HCT116 (cell line): ENCODE data around the gene HSPB8. TPM values are rescaled to one million over a fixed set of nuclear protein-coding genes. Genes with fewer than 3 reads are reported as not detected.

ENCODE experiments used
- ATAC-seq: fragments of 200-7000 bp; cut with Tn5 transposase; 2 replicates; pipeline ENCODE4 v1.9.1; 2020; ENCODE audit warnings: mild to moderate bottlenecking, moderate library complexity
- BruUV-seq: library from RNA; stranded (reverse); fragments of 400-500 nt; replicated peaks from 2 replicates; lab custom pipeline; 2021; lab: Mats Ljungman, UMichigan
- CTCF ChIA-PET: fragments of 300-600 bp; sonication (Branson Sonifier 250); formaldehyde crosslinking; loops from one replicate; lab custom pipeline; 2021; ENCODE audit warnings: antibody characterized with exemption; lab: Charles Lee
- POLR2A ChIA-PET: fragments of 300-600, 350-600 bp; sonication (Branson Sonifier 250); formaldehyde crosslinking; loops from one replicate; lab custom pipeline; 2021; ENCODE audit warnings: antibody characterized with exemption; lab: Charles Lee
- RAD21 ChIA-PET, 2 experiments: fragments of 300-600 bp; sonication (Branson Sonifier 250); formaldehyde crosslinking; loops; one replicate each; lab custom pipeline; 2023; ENCODE audit warnings: low total read pairs in 2 of 2; ENCODE audit not compliant: uncharacterized antibody in 2 of 2, unreplicated experiment in 2 of 2, low non-redundant PET in 1 of 2; lab: Charles Lee
- DNase-seq: peaks from one replicate; pipeline ENCODE4 v3.0.0-alpha.2; 2010; ENCODE audit warnings: low read depth, low spot score
- H2AFZ ChIP-seq: fragments of 200-600 bp; shearing (Covaris generic), sonication (generic); 2 replicates; pipeline ENCODE4 v1.6.1; 2017; ENCODE audit warnings: low read depth, mixed run types, mixed read lengths, antibody characterized with exemption, low read length; ENCODE audit not compliant: poor library complexity, severe bottlenecking
- H3K27ac ChIP-seq: 2 replicates; pipeline ENCODE4 v1.5.1; 2012; ENCODE audit warnings: low read depth, low read length
- H3K27me3 ChIP-seq: fragments of 200-600 bp; sonication (generic); 2 replicates; pipeline ENCODE4 v1.6.1; 2016; ENCODE audit warnings: mixed run types, low read length, mixed read lengths; ENCODE audit not compliant: insufficient read depth
- H3K36me3 ChIP-seq, 2 experiments: fragments of 200-500 bp in 1 of 2; fragments of 200-600 bp in 1 of 2; sonication (Bioruptor generic) in 1 of 2; sonication (generic) in 1 of 2; 2 replicates each; pipeline versions ENCODE4 v1.5.1 to v1.6.1; 2014 to 2016; ENCODE audit warnings: low read length in 2 of 2, inconsistent platforms in 1 of 2, mixed read lengths in 1 of 2, mixed run types in 1 of 2; ENCODE audit not compliant: insufficient read depth in 2 of 2, control insufficient read depth in 1 of 2
- H3K4me1 ChIP-seq, 2 experiments: fragments of 200-600 bp in 1 of 2; sonication (generic) in 1 of 2; 2 replicates each; pipeline versions ENCODE4 v1.5.1 to v1.6.1; 2012 to 2017; ENCODE audit warnings: low read length in 2 of 2, inconsistent platforms in 1 of 2, mild to moderate bottlenecking in 1 of 2, mixed read lengths in 1 of 2, mixed run types in 1 of 2, moderate library complexity in 1 of 2; ENCODE audit not compliant: insufficient read depth in 2 of 2, control insufficient read depth in 1 of 2
- H3K4me2 ChIP-seq: fragments of 200-600 bp; sonication (generic); 2 replicates; pipeline ENCODE4 v1.6.1; 2017; ENCODE audit warnings: mixed run types, low read length, mixed read lengths
- H3K4me3 ChIP-seq, 2 experiments: fragments of 200-600 bp in 1 of 2; sonication (generic) in 1 of 2; replicated peaks in 1 of 2; 2 replicates each; pipeline ENCODE4 v1.5.1; 2011 to 2016; ENCODE audit warnings: low read length in 2 of 2, control low read depth in 1 of 2, low read depth in 1 of 2, mild to moderate bottlenecking in 1 of 2, mixed read lengths in 1 of 2, mixed run types in 1 of 2
- H3K79me2 ChIP-seq: fragments of 200-600 bp; sonication (generic); 2 replicates; pipeline ENCODE4 v1.6.1; 2017; ENCODE audit warnings: mild to moderate bottlenecking, mixed run types, low read length, moderate library complexity, mixed read lengths; ENCODE audit not compliant: insufficient read depth
- H3K9ac ChIP-seq: fragments of 200-600 bp; sonication (generic); 2 replicates; pipeline ENCODE4 v1.6.1; 2016; ENCODE audit warnings: low read length, mixed read lengths
- H3K9me2 ChIP-seq: fragments of 200-600 bp; sonication (generic), shearing (Covaris generic); 2 replicates; pipeline ENCODE4 v1.6.1; 2017; ENCODE audit warnings: mixed run types, mild to moderate bottlenecking, moderate library complexity; ENCODE audit not compliant: insufficient read depth
- H3K9me3 ChIP-seq, 2 experiments: fragments of 200-500 bp in 1 of 2; fragments of 200-600 bp in 1 of 2; sonication (Bioruptor generic) in 1 of 2; sonication (generic) in 1 of 2; 2 replicates each; pipeline ENCODE4 v1.6.1; 2014 to 2017; ENCODE audit warnings: low read length in 2 of 2, mixed read lengths in 2 of 2, inconsistent platforms in 1 of 2, low read depth in 1 of 2, mild to moderate bottlenecking in 1 of 2, mixed run types in 1 of 2, moderate library complexity in 1 of 2; ENCODE audit not compliant: control insufficient read depth in 1 of 2, insufficient read depth in 1 of 2
- H4K20me1 ChIP-seq: fragments of 200-600 bp; sonication (generic), shearing (Covaris generic); 2 replicates; pipeline ENCODE4 v1.6.1; 2017; ENCODE audit warnings: mixed run types, mild to moderate bottlenecking, moderate library complexity; ENCODE audit not compliant: insufficient read depth
- CEBPB ChIP-seq: IDR thresholded peaks from 2 replicates; pipeline ENCODE4 v1.6.1; 2012; ENCODE audit warnings: low read depth
- ELF1 ChIP-seq: IDR thresholded peaks from 2 replicates; pipeline ENCODE4 v1.6.1; 2012; ENCODE audit warnings: low read depth, borderline replicate concordance
- EZH2phosphoT487 ChIP-seq: fragments of 200-600 bp; IDR thresholded peaks from 2 replicates; pipeline ENCODE4 v1.6.1; 2018; ENCODE audit warnings: antibody characterized with exemption, borderline replicate concordance
- FOSL1 ChIP-seq: IDR thresholded peaks from 2 replicates; pipeline ENCODE4 v1.6.1; 2012; ENCODE audit warnings: low read depth
- POLR2AphosphoS5 ChIP-seq: IDR thresholded peaks from 2 replicates; pipeline ENCODE4 v1.6.1; 2011; ENCODE audit warnings: mild to moderate bottlenecking, low read depth, low read length, moderate library complexity
- RAD21 ChIP-seq: IDR thresholded peaks from 2 replicates; pipeline ENCODE4 v1.6.1; 2012; ENCODE audit warnings: low read depth, mild to moderate bottlenecking
- TCF7L2 ChIP-seq: IDR thresholded peaks from 2 replicates; pipeline ENCODE4 v1.7.0; 2011; ENCODE audit warnings: borderline replicate concordance, inconsistent platforms; ENCODE audit not compliant: insufficient read depth, insufficient read length; ENCODE audit errors: extremely low read depth
- ZNF274 ChIP-seq: fragments of 200-500 bp; sonication (Bioruptor generic); IDR thresholded peaks from 2 replicates; pipeline ENCODE4 v1.6.1; 2014; ENCODE audit warnings: mild to moderate bottlenecking, low read depth, low read length, inconsistent platforms
- intact Hi-C: fragments of 100-400 bp; cut with micrococcal nuclease; formaldehyde crosslinking; loops from 2 replicates; pipeline ENCODE4 v1.10.0; 2022
- total RNA-seq: library from RNA; stranded (reverse); gene quantifications from one replicate; pipeline ENCODE4 v1.2.1, GENCODE V29; 2021; ENCODE audit not compliant: unreplicated experiment
- TF ChIP-seq, protein P1 (sequence below): IDR thresholded peaks from 2 replicates; pipeline ENCODE4 v1.6.1; 2012; ENCODE audit warnings: low read depth
- TF ChIP-seq, protein P2 (sequence below): IDR thresholded peaks from 2 replicates; pipeline ENCODE4 v1.6.1; 2011; ENCODE audit warnings: mild to moderate bottlenecking, low read length, moderate library complexity; ENCODE audit not compliant: insufficient replicate concordance; ENCODE audit errors: extremely low read depth

Gene HSPB8
- total RNA-seq, 1 experiment from 2014 or later: 3.5 TPM

DNA sequence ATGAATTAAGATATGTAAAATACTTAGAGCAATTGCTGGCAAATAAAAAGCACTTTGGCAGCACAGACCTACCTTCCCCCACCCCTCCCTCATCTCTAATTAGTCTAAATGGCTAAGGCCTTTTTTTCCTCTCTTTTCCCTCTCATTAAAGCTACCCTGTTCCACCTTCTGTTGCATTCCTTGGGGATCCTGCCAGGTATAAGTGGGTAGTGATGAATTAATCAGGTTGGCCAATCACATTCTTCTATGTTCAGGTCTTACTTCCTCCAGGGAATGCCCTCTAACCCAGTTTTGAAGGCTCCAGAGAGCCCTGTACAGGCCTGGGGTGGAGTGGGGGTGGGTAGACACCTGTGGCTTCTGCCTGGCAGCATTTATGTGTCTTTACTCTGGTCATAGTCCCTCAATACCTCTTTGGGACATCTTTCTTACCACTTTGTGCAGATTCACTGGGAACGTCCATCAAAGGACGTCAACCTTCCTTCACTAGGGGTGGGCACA lies 28.4 kb downstream of the HSPB8 start (continued):
- TF ChIP-seq ELF1 (no peak), TCF7L2 (no peak), RAD21 (no peak), FOSL1 (no peak), POLR2AphosphoS5 (no peak)

DNA sequence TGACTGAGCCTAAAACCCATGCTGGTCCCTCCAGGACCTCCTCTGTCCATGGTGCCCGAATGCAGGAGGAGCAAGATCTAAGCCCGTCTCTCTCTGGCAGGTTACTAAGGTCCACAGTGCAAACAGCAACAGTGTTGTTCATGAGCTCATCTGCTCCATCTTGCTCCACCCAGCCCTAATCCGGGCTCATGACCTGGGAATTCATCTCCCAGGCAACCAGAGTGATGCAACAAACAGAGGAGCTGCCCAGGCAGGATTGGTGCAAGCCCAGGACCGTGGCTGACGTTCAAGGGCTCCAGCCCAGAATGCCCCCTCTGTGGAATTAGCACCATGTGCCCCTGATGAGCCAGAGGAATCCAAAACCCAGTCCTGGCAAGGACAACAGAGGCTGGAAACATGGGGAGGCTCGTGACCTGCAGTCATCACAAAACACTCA lies 29.9 kb downstream of the HSPB8 start:
- Histone ChIP-seq H3K27ac (no peak overlapping the region), H2AFZ (no peak overlapping the region), H3K9me2 (no peaks in the 10 kb centered on the region), H3K9me3 (no peaks in the 10 kb centered on the region), H4K20me1 (no peaks in the 10 kb centered on the region), H3K9ac (no peak overlapping the region), H3K79me2 (no peaks in the 10 kb centered on the region), H3K4me3 (no peak overlapping the region), H3K27me3 (0 out of 2 replicates have a peak, but pooled peaks cover 3% of the 10 kb centered on the region), H3K36me3 (no peaks in the 10 kb centered on the region), H3K4me1 (no peaks in the 10 kb centered on the region), H3K4me2 (no peak overlapping the region)
- ChIA-PET CTCF (no interaction called here), RAD21 (no interaction called here), POLR2A (no interaction called here)
- ATAC-seq (peak; percentile 38; the same call in 1 of the 2 replicates), DNase-seq (no peak)
- no TSS peak for BruUV-seq
- TF ChIP-seq CEBPB: no peak
- TF ChIP-seq ZNF274: no peak
- TF ChIP-seq, protein P1, sequence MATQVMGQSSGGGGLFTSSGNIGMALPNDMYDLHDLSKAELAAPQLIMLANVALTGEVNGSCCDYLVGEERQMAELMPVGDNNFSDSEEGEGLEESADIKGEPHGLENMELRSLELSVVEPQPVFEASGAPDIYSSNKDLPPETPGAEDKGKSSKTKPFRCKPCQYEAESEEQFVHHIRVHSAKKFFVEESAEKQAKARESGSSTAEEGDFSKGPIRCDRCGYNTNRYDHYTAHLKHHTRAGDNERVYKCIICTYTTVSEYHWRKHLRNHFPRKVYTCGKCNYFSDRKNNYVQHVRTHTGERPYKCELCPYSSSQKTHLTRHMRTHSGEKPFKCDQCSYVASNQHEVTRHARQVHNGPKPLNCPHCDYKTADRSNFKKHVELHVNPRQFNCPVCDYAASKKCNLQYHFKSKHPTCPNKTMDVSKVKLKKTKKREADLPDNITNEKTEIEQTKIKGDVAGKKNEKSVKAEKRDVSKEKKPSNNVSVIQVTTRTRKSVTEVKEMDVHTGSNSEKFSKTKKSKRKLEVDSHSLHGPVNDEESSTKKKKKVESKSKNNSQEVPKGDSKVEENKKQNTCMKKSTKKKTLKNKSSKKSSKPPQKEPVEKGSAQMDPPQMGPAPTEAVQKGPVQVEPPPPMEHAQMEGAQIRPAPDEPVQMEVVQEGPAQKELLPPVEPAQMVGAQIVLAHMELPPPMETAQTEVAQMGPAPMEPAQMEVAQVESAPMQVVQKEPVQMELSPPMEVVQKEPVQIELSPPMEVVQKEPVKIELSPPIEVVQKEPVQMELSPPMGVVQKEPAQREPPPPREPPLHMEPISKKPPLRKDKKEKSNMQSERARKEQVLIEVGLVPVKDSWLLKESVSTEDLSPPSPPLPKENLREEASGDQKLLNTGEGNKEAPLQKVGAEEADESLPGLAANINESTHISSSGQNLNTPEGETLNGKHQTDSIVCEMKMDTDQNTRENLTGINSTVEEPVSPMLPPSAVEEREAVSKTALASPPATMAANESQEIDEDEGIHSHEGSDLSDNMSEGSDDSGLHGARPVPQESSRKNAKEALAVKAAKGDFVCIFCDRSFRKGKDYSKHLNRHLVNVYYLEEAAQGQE: peak; percentile 44
- no peak for TF ChIP-seq EZH2phosphoT487
- TF ChIP-seq, protein P2, sequence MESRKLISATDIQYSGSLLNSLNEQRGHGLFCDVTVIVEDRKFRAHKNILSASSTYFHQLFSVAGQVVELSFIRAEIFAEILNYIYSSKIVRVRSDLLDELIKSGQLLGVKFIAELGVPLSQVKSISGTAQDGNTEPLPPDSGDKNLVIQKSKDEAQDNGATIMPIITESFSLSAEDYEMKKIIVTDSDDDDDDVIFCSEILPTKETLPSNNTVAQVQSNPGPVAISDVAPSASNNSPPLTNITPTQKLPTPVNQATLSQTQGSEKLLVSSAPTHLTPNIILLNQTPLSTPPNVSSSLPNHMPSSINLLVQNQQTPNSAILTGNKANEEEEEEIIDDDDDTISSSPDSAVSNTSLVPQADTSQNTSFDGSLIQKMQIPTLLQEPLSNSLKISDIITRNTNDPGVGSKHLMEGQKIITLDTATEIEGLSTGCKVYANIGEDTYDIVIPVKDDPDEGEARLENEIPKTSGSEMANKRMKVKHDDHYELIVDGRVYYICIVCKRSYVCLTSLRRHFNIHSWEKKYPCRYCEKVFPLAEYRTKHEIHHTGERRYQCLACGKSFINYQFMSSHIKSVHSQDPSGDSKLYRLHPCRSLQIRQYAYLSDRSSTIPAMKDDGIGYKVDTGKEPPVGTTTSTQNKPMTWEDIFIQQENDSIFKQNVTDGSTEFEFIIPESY: no peak
- intact Hi-C loops: no loop called here
